SU-DHL-6 (cell line): ENCODE data around the gene AMZ2.

Source experiments
- EZH2phosphoT487 ChIP-seq: fragments of 200-600 bp; sonication (generic), shearing (Covaris generic); conservative IDR thresholded peaks from 2 replicates; pipeline ENCODE4 v1.6.1; 2018; ENCODE audit warnings: mild to moderate bottlenecking, antibody characterized with exemption, low read length, moderate library complexity, mixed read lengths
- TF ChIP-seq, protein P1 (sequence below): fragments of 200-600 bp; sonication (generic); IDR thresholded peaks from one replicate; pipeline ENCODE4 v1.5.1; 2017; ENCODE audit warnings: antibody characterized with exemption, mild to moderate bottlenecking, low read length, moderate library complexity; ENCODE audit not compliant: insufficient read depth, poor library complexity, severe bottlenecking

DNA sequence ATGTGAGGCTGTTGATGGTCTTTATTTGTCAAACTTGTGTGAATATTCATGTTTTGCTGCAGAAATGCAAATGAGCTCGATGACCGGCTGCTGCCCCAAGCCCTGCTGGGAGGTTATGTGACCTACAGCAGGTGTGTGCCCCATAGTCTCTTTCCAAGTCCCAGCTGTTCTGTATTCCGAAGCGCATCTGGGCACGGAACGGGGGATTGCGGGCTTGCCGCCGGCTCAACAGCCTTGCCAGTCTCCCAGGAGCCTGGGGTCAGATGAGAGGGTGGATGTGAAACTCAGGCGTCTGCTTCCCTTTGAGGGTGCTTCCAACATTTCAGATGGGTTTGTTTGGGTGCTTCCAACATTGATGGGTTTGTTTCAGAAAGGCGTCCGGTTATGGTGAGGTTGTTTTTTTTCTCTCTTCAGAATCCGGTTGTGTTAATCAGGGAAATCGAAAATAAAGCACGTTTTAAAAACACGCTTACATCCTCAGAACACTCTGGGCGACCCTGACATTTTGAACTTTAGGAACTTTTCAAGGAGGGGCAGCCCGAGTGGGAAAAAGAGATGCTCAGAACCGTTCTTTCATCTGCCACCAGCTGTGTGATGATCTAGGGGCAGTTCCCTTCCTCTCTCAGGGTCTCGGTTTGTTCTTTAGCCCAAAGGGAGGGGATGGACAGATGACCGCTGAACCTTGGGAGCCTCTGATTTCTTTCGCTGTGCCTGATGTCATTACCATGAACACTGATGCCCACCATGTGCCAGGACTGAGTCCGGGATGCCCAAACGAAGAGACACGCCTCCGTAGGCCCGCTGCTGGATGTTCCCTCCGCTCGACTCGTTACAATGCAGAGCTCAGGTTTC lies 47.8 kb upstream of the AMZ2 start:
- TF ChIP-seq, protein P1, sequence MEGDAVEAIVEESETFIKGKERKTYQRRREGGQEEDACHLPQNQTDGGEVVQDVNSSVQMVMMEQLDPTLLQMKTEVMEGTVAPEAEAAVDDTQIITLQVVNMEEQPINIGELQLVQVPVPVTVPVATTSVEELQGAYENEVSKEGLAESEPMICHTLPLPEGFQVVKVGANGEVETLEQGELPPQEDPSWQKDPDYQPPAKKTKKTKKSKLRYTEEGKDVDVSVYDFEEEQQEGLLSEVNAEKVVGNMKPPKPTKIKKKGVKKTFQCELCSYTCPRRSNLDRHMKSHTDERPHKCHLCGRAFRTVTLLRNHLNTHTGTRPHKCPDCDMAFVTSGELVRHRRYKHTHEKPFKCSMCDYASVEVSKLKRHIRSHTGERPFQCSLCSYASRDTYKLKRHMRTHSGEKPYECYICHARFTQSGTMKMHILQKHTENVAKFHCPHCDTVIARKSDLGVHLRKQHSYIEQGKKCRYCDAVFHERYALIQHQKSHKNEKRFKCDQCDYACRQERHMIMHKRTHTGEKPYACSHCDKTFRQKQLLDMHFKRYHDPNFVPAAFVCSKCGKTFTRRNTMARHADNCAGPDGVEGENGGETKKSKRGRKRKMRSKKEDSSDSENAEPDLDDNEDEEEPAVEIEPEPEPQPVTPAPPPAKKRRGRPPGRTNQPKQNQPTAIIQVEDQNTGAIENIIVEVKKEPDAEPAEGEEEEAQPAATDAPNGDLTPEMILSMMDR: no peak
- no peak for TF ChIP-seq EZH2phosphoT487
